ENCODE results near the gene PHLPP2. TPM values are rescaled to one million over a fixed set of nuclear protein-coding genes. Genes with fewer than 3 reads are reported as not detected.
"Not testable (repeated sequence)": the region's sequence is repeated elsewhere in the genome, so short reads cannot be mapped to it uniquely, and the experiment has no call there.

The PHLPP2 gene
- total and polyA plus RNA-seq, 4 donors, result 2.9 to 13.1 (median 7.5) TPM

- H3K27me3 ChIP-seq (ENCODE audit: control insufficient read depth in 1 of 2, insufficient read depth in 2 of 2, low read length in 1 of 2); DNase-seq; H3K9me3 ChIP-seq (ENCODE audit: control insufficient read depth, low read length); H3K36me3 ChIP-seq (ENCODE audit: control insufficient read depth in 1 of 2, insufficient read depth in 2 of 2, low read length in 1 of 2); H3K27ac ChIP-seq (ENCODE audit: low read depth in 1 of 2, low read length in 2 of 2); H3K4me1 ChIP-seq (ENCODE audit: control insufficient read depth in 1 of 2, insufficient read depth in 2 of 2, low read length in 2 of 2); H3K4me3 ChIP-seq (ENCODE audit: low read length in 2 of 2); ATAC-seq (ENCODE audit: low FRiP score): not testable (repeated sequence)
- intact Hi-C loops (cut with DNase I), result loop anchor here (10.0 kb wide), 2 partner anchors 61 to 71 kb away; no protein-coding TSS in a partner anchor
- 96 to 97% methylated on average over 12 of the region's 12 CpGs for WGBS, 2 donors
These were observed 40.2 kb downstream of the PHLPP2 start for GRCh38 chr16:71684280-71684679.

GRCh38 chr16:71681360-71681759, 43.1 kb downstream of the PHLPP2 start:
- no peaks in the 10 kb centered on the region for H3K27me3 ChIP-seq (ENCODE audit: control insufficient read depth in 1 of 2, insufficient read depth in 2 of 2, low read length in 1 of 2)
- H3K36me3 ChIP-seq (ENCODE audit: control insufficient read depth in 1 of 2, insufficient read depth in 2 of 2, low read length in 1 of 2), result peaks cover 0 to 2% of the 10 kb centered on the region in 2 donors
- ATAC-seq (ENCODE audit: low FRiP score) (no peak), DNase-seq (no peak)
- 89 to 93% methylated on average over 2 of the region's 2 CpGs for WGBS, 2 donors
- H3K9me3 ChIP-seq (ENCODE audit: control insufficient read depth, low read length), result no peaks in the 10 kb centered on the region
- H3K4me3 ChIP-seq (ENCODE audit: low read length in 2 of 2), result no peak overlapping the region
- H3K27ac ChIP-seq (ENCODE audit: low read depth in 1 of 2, low read length in 2 of 2), result no peak overlapping the region
- no peaks in the 10 kb centered on the region for H3K4me1 ChIP-seq (ENCODE audit: control insufficient read depth in 1 of 2, insufficient read depth in 2 of 2, low read length in 2 of 2)
- intact Hi-C loops (cut with DNase I), result loop anchor here (10.0 kb wide), 2 partner anchors 63 to 73 kb away; no protein-coding TSS in a partner anchor

GRCh38 chr16:71676236-71676635, 48.3 kb downstream of the PHLPP2 start:
- H3K4me3 ChIP-seq (ENCODE audit: low read length in 2 of 2), result no peak overlapping the region
- H3K36me3 ChIP-seq (ENCODE audit: control insufficient read depth in 1 of 2, insufficient read depth in 2 of 2, low read length in 1 of 2), result peaks cover 1 to 9% of the 10 kb centered on the region in 2 donors
- WGBS, 2 donors, result 86 to 87% methylated on average over 5 of the region's 5 CpGs
- H3K27me3 ChIP-seq (ENCODE audit: control insufficient read depth in 1 of 2, insufficient read depth in 2 of 2, low read length in 1 of 2), result no peaks in the 10 kb centered on the region
- no peak overlapping the region for H3K27ac ChIP-seq (ENCODE audit: low read depth in 1 of 2, low read length in 2 of 2)
- ATAC-seq (ENCODE audit: low FRiP score) (no peak), DNase-seq (no peak)
- H3K4me1 ChIP-seq (ENCODE audit: control insufficient read depth in 1 of 2, insufficient read depth in 2 of 2, low read length in 2 of 2), result no peaks in the 10 kb centered on the region
- intact Hi-C loops (cut with DNase I), result no loop called here
- H3K9me3 ChIP-seq (ENCODE audit: control insufficient read depth, low read length), result no peaks in the 10 kb centered on the region

- Histone ChIP-seq H3K27me3 (ENCODE audit: control insufficient read depth in 1 of 2, insufficient read depth in 2 of 2, low read length in 1 of 2) (no peaks in the 10 kb centered on the region), H3K27ac (ENCODE audit: low read depth in 1 of 2, low read length in 2 of 2) (no peak overlapping the region), H3K36me3 (ENCODE audit: control insufficient read depth in 1 of 2, insufficient read depth in 2 of 2, low read length in 1 of 2) (peaks cover 4 to 9% of the 10 kb centered on the region in 2 donors), H3K9me3 (ENCODE audit: control insufficient read depth, low read length) (no peaks in the 10 kb centered on the region), H3K4me3 (ENCODE audit: low read length in 2 of 2) (no peak overlapping the region), H3K4me1 (ENCODE audit: control insufficient read depth in 1 of 2, insufficient read depth in 2 of 2, low read length in 2 of 2) (no peaks in the 10 kb centered on the region)
- no peak for ATAC-seq (ENCODE audit: low FRiP score)
- 93% methylated on average over 3 of the region's 3 CpGs for WGBS, 2 donors
- intact Hi-C loops (cut with DNase I), result no loop called here
- DNase-seq, result no peak
These were observed 49.1 kb downstream of the PHLPP2 start for GRCh38 chr16:71675380-71675779.

GRCh38 chr16:71674229-71674628, 50.3 kb downstream of the PHLPP2 start:
- H3K36me3 ChIP-seq (ENCODE audit: control insufficient read depth in 1 of 2, insufficient read depth in 2 of 2, low read length in 1 of 2), result peaks cover 4 to 9% of the 10 kb centered on the region in 2 donors
- H3K27ac ChIP-seq (ENCODE audit: low read depth in 1 of 2, low read length in 2 of 2), result no peak overlapping the region
- no peaks in the 10 kb centered on the region for H3K4me1 ChIP-seq (ENCODE audit: control insufficient read depth in 1 of 2, insufficient read depth in 2 of 2, low read length in 2 of 2)
- intact Hi-C loops (cut with DNase I), result no loop called here
- DNase-seq (no peak), ATAC-seq (ENCODE audit: low FRiP score) (no peak)
- no peak overlapping the region for H3K4me3 ChIP-seq (ENCODE audit: low read length in 2 of 2)
- 89 to 97% methylated on average over 2 of the region's 2 CpGs for WGBS, 2 donors
- H3K27me3 ChIP-seq (ENCODE audit: control insufficient read depth in 1 of 2, insufficient read depth in 2 of 2, low read length in 1 of 2), result no peaks in the 10 kb centered on the region
- H3K9me3 ChIP-seq (ENCODE audit: control insufficient read depth, low read length), result no peaks in the 10 kb centered on the region

- no peaks in the 10 kb centered on the region for H3K4me1 ChIP-seq (ENCODE audit: control insufficient read depth in 1 of 2, insufficient read depth in 2 of 2, low read length in 2 of 2)
- H3K9me3 ChIP-seq (ENCODE audit: control insufficient read depth, low read length), result no peaks in the 10 kb centered on the region
- no peak overlapping the region for H3K27ac ChIP-seq (ENCODE audit: low read depth in 1 of 2, low read length in 2 of 2)
- DNase-seq (no peak), ATAC-seq (ENCODE audit: low FRiP score) (no peak)
- H3K36me3 ChIP-seq (ENCODE audit: control insufficient read depth in 1 of 2, insufficient read depth in 2 of 2, low read length in 1 of 2), result peaks cover 4 to 12% of the 10 kb centered on the region in 2 donors
- intact Hi-C loops (cut with DNase I), result no loop called here
- no peak overlapping the region for H3K4me3 ChIP-seq (ENCODE audit: low read length in 2 of 2)
- H3K27me3 ChIP-seq (ENCODE audit: control insufficient read depth in 1 of 2, insufficient read depth in 2 of 2, low read length in 1 of 2), result no peaks in the 10 kb centered on the region
- 97 to 100% methylated on average over 1 of the region's 1 CpG for WGBS, 2 donors
These were observed 50.9 kb downstream of the PHLPP2 start for GRCh38 chr16:71673582-71673973.

GRCh38 chr16:71672803-71673581, 51.5 kb downstream of the PHLPP2 start:
- Histone ChIP-seq H3K27me3 (ENCODE audit: control insufficient read depth in 1 of 2, insufficient read depth in 2 of 2, low read length in 1 of 2) (no peaks in the 10 kb centered on the region), H3K27ac (ENCODE audit: low read depth in 1 of 2, low read length in 2 of 2) (no peak overlapping the region), H3K9me3 (ENCODE audit: control insufficient read depth, low read length) (no peaks in the 10 kb centered on the region), H3K36me3 (ENCODE audit: control insufficient read depth in 1 of 2, insufficient read depth in 2 of 2, low read length in 1 of 2) (peaks cover 4 to 15% of the 10 kb centered on the region in 2 donors), H3K4me3 (ENCODE audit: low read length in 2 of 2) (no peak overlapping the region), H3K4me1 (ENCODE audit: control insufficient read depth in 1 of 2, insufficient read depth in 2 of 2, low read length in 2 of 2) (no peaks in the 10 kb centered on the region)
- ATAC-seq (ENCODE audit: low FRiP score) (no peak), DNase-seq (no peak)
- intact Hi-C loops (cut with DNase I), result no loop called here
- 87 to 93% methylated on average over 5 of the region's 5 CpGs for WGBS, 2 donors

GRCh38 chr16:71672125-71672524, 52.4 kb downstream of the PHLPP2 start:
- Histone ChIP-seq H3K4me1 (ENCODE audit: control insufficient read depth in 1 of 2, insufficient read depth in 2 of 2, low read length in 2 of 2) (no peaks in the 10 kb centered on the region), H3K4me3 (ENCODE audit: low read length in 2 of 2) (no peak overlapping the region), H3K27me3 (ENCODE audit: control insufficient read depth in 1 of 2, insufficient read depth in 2 of 2, low read length in 1 of 2) (no peaks in the 10 kb centered on the region), H3K36me3 (ENCODE audit: control insufficient read depth in 1 of 2, insufficient read depth in 2 of 2, low read length in 1 of 2) (peaks cover 4 to 15% of the 10 kb centered on the region in 2 donors), H3K9me3 (ENCODE audit: control insufficient read depth, low read length) (no peaks in the 10 kb centered on the region), H3K27ac (ENCODE audit: low read depth in 1 of 2, low read length in 2 of 2) (no peak overlapping the region)
- no peak for ATAC-seq (ENCODE audit: low FRiP score)
- intact Hi-C loops (cut with DNase I), result no loop called here
- no peak for DNase-seq
- WGBS, 2 donors, result 83 to 87% methylated on average over 3 of the region's 3 CpGs

GRCh38 chr16:71671165-71671564, 53.3 kb downstream of the PHLPP2 start:
- Histone ChIP-seq H3K27me3 (ENCODE audit: control insufficient read depth in 1 of 2, insufficient read depth in 2 of 2, low read length in 1 of 2) (no peaks in the 10 kb centered on the region), H3K9me3 (ENCODE audit: control insufficient read depth, low read length) (no peaks in the 10 kb centered on the region), H3K27ac (ENCODE audit: low read depth in 1 of 2, low read length in 2 of 2) (no peak overlapping the region), H3K4me1 (ENCODE audit: control insufficient read depth in 1 of 2, insufficient read depth in 2 of 2, low read length in 2 of 2) (no peaks in the 10 kb centered on the region), H3K4me3 (ENCODE audit: low read length in 2 of 2) (no peak overlapping the region), H3K36me3 (ENCODE audit: control insufficient read depth in 1 of 2, insufficient read depth in 2 of 2, low read length in 1 of 2) (peaks cover 4 to 13% of the 10 kb centered on the region in 2 donors)
- intact Hi-C loops (cut with DNase I), result no loop called here
- ATAC-seq (ENCODE audit: low FRiP score), result no peak
- DNase-seq, result no peak
- 93 to 94% methylated on average over 3 of the region's 3 CpGs for WGBS, 2 donors
